GM19099 (cell line): Measurements from ENCODE around the gene MRPL54.
A peak's percentile ranks its signal among the peaks of the same experiment; 100 is the strongest.

Experiments
- POLR2A ChIP-seq: IDR thresholded peaks from 3 replicates; pipeline ENCODE4 v1.6.1; 2011; ENCODE audit warnings: low read depth; ENCODE audit not compliant: insufficient read length; ENCODE audit errors: extremely low read depth

The MRPL54 gene

DNA sequence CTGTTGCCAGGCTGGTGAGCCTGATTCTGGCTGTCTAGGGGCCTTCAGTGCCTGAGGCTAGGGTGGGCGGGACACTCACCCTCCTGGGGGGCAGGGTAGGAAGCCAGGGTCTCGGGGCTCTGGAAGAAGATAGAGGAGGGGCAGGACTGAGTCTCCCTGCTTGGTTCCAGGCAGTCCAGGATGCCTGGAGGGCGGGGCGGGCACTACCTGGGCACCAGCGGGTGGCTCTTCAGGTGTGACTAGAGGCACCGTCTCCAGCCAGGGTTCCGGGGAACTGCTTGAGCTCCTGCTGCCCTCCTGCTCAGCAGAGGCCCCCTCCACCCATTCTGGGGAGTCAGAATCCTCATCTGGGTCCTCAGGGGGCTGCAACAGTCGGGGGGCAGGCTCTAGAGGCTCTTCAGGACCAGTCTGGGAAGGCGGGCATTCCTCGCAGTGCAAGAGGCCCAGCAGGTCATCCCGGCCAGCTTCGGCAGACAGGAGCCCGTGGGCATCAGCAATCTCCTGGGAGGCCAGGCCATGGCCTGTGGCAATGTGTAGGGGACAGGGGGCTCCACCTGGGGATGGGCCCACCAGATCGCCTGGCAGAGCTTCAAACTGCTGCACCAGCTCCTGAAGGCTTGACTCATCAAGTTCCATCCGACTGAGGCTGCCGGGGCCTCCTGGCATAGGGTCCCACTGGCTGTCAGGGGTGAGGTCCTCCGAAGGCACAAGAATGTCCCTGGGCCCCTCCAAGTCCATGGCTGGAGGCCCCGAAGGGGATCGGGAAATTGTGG, 2.8 kb upstream of the MRPL54 start:
- no peak for TF ChIP-seq POLR2A

DNA sequence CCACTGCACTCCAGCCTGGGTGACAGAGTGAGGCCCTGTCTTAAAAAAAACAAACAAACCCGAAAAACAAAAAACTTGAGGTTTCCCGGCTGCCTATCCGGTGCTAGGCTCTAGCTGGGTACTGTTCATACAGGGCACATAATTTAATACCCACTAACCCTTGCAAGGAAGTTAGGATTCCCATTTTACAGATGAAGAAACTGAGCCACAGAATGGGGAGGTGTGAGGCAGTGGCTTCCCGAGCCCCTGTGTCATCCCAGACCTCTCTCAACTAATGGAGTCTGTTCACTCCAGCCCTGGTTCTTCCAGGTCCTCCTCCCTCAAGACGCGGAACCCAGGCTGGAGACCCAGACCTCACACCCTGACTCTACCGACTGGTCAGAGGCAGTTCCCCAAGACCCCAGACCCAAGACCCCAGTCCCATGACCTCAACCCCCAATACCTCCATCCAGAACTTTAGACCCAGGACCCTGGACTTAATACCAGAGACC, 1.6 kb upstream of the MRPL54 start:
- no peak for TF ChIP-seq POLR2A

DNA sequence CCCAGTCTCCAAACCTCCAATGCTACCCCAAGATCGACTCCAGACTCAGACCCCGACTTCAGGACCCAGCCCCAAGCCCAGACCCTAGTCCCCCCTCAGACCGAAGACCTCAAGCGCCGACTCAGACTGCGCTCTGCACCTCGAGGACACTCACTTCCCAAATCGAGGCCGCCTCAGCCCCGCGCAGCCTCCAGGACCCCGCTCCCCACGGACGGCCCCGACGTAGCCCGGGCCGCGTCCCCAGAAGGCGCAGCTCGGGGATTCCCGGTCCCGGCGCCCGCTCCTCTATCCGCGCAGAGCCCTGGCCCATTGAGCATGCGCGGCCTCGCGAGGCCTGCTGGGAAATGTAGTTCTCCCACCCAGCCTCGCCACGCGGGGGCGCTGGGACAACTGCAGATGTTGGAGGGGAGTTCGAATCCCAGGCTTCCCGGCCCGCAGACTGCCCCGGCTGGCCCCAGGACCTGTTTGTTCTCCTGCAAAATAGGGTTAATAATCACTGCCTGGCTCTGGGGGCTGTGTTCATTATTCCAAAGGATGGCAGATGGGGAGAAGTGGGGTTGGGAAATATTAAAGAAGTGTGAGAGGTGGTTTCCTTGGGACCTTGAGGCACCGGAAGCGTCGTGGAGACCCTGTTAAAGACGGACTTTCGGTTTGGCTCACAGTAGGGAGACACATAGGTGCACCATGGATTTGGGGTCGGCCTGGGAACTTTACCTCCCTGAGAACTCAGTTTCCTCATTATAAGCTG, 926 bp upstream of the MRPL54 start, which contains the start of gene APBA3:
TSS of gene APBA3 (minus strand) at position 311 of the 748 bp plus-strand sequence. CDS start 1,428 bp downstream, outside the sequence.
- TF ChIP-seq POLR2A = peak; percentile 92

DNA sequence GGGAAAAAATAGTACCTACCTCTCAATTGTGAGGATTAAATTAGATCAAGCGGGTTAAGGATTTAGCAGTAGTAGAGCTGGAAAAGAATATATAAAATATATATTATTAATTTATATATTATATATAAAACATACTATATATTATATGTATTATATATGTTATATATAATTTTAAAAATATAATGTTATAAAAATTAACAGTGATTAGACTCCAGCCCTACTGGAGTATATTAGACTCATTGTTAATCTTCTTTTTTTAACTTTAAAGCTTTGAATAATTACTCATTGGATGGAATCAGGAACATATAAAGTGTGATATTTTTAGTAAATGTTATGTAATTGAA, 380 bp upstream of the MRPL54 start:
- no peak for TF ChIP-seq POLR2A

DNA sequence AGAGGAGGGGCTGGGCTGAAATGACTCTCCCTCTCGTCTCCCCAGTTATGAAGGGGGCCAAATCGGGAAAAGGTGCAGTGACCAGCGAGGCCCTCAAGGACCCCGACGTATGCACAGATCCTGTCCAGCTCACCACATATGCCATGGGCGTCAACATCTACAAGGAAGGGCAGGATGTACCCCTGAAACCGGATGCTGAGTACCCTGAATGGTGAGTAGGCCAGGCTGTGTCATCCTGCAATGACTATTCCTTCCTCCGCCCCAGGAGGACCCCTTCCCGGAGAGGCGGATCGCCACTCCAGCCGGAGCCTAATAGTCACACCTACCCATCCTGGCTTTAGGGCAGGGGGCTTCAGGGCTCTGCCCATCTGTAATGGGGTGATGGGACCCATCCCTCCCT, 2.6 kb downstream of the MRPL54 start:
- TF ChIP-seq POLR2A = no peak

DNA sequence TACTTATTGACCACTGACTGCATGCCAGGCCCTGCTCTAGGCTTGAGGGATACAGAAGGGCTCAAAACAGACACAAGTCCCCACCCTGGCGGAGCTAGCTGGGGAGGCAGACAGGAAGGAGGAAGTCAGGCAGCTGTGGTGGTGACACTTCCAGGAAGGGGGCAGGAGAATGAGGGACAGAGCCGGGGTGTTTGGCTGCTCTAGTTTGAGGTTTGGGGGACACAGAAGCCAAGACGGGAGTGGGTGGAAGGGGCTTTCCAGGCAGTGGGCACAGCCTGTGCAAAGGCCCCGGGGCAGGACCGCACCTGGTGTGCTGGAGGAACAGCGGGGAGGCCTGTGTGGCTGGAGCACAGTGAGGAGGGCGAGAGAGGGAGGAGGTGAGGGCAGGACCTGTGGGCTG, 4.0 kb downstream of the MRPL54 start:
- no peak for TF ChIP-seq POLR2A

DNA sequence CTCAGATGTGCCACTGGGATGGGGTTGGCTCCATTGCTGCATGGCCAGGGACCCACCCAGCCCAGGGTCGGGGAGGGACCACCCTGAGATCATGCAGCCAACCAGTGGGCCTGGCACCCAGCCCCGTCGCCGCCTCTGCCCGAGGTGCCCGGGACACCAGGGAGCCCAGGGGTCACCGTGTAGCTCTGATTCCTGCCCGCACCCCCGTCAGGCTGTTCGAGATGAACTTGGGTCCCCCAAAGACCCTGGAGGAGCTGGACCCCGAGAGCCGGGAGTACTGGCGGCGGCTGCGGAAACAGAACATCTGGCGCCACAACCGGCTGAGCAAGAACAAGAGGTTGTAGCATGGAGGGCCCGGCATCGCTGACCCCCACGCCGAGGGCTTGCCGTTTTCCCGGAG, 4.6 kb downstream of the MRPL54 start:
- TF ChIP-seq POLR2A = no peak

DNA sequence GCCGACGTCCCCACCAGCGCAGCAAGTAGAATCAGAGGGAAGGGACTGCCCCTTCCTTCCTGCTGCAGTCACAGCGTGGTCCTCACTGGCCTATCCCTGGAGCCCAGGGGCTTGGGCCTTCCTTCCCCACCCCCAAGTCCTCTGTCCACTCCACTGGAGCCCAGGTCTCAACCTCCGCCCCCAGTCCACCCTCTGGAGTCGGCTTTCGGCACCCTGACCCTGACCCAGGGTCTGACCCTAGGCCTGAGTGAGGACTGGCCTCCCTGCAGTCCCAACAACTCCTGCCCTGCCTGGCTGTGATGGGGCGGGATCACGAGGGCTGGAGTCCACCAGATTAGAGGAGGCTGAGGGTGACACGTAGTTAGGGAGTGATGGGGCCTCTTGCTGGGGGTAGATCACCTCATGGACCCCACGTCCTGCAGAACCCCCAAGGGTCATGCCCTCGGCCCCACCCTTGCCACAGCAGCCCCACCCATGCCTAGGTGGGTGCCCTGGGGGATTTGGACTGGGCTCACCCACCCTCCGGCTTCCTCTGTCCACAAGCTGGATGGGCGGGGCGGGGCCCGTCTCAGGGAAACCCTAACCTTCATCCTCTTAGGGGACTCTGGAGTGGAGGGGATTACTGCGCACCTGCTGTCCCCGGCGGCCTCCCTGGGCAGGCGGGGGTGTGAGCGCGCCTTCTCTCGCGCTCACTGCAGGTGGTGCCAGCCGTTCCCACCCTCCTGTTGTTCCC, 5.7 kb downstream of the MRPL54 start:
- TF ChIP-seq POLR2A = no peak

DNA sequence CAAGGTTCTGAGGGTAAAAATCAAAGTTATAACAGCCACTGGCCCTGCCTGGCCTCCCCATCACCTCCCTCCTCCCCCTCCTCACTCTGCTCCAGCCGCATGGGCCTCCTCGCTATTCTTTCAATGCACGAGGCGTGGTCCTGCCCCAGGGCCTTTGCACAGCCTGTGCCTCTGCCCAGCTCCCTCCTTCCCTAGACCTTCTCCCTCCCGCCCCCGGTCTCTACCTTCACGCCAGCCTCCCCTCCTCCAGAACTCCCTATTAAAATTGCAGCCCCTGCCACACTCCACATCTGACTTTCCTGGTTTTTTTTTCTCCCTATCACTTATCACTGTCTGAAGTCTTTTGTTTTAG, 6.2 kb downstream of the MRPL54 start:
- TF ChIP-seq POLR2A = no peak

DNA sequence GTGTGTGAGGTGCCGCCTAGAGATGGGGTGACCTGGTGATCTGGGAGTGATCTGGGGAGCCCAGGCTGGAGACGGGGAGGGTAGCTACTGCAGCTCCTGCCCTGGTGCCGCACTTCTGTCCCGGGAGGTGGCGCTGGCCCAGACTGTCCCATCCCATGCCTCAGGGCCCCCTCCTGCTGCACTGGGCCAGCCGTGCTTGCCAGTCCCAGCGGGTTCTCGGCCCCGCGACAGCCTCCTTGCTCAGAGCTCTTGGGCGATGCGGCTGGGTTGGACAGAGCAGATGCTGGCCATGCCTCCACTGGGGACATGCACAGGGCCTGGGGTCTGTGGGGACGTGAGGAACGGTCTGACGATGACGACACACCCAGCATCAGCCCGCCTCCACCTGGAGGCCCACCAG, 7.0 kb downstream of the MRPL54 start:
- no peak for TF ChIP-seq POLR2A

DNA sequence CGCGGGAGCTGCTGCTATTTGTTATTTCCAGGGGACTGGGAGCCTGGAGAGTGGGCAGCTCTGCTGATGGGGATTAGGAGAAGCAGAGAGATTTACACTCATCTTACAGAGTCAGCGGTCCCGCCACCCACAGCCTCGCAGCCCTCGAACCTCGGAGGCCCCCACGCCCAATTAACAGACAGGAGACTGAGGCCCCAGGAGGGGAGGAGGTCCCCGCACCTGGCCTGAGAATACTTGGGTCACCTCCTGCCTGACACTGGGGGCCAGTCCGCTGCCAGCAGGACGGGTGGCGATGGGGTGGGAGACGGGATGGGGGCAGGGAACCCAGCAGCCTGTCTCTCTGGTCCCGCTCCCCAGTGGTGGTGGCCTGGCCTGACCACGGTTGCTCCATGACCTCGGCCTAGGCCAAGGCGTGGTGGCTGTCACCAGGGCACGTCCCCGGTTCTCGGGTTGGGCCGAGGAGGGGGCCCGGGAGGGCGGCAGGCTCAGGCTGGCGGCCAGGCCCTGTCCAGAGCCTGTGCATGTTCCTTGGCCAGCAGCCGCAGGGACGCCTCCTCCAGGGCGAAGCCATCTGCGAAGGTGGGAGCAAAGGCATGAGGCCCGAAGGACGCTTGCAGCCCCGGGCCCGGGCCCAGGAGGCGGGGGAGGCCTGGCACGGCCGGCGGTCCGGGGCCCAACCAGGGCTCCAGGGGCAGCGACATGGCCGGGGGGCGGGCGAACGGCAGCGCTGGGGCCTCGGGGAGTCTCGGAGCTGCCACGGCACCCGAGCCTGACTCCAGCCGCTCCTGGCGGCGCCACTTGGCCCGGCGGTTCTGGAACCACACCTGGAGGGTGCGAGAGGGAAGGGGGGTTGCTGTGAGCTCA, 7.9 kb downstream of the MRPL54 start:
- TF ChIP-seq POLR2A = no peak

DNA sequence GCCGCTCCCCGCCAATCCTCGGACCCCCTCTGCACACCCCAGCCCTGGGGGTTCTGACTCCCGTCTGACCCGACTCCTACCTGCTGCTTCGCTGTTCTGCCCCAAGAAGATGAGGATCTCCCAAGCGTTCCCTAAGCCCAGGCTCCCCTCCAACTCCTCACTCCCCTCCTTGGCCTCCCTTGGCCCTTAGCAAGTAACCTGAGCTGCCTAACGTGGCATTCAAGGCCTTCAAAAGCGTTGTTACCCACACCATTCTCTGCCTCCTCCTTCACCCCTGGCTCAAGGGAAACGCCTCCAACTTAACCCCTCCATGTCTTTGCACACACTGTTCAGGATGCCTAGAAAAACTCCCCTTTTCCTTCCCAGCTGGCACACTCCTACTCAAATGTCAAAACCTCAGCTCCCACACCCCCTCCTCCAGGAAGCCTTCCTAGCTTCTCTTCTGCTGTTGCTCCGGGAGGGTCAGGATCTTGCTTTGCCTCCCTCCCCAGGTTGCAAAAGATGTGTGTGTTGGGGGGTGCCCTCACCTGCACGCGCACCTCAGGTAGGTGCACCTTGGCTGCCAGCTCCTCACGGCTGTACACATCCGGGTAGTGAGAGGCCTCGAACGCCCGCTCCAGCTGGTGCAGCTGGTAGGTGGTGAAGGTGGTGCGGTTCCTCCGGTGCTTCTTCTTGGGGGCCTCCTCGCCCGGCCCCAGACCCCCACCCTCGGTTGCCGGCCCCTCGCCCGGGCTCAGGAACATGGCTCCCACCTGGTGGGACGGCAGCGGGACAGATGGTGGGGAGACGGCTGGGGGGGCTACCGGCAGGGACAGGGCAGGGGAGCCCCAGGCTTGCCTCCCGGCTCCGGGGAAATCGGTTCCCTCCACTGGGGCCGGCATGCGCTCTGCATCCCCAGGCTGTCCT, 8.8 kb downstream of the MRPL54 start:
- TF ChIP-seq POLR2A = no peak

DNA sequence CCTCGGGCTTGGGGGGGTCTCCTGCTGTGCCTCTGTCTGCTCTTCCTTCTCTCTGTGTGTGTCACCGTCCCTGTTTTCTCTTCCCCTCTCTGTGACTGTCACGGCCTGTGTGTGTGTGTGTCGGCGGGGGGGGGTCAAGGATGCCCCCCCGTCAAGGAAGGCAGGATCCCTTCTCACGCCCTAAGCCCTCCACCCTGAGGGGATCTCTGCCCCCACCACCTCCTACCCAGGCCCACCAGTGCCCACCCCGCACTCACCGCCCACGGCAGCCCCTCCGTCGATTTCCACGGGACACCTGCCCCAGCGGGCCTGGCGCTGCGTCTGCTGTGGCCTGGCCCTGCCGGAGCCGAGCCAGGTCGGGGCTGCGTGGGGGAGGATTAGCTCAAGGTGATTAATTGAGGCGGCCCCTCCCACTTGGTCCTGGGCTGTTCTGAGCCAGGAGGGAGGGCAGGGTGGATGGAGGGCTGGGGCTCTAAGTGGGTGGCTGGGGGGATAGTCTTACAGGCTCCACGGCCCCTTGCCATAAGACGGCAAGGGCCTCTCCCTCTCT, 9.5 kb downstream of the MRPL54 start, which contains the start of gene RAX2:
TSS of gene RAX2 (minus strand) at position 323 of the 550 bp plus-strand sequence. CDS start 486 bp downstream, outside the sequence.
- no peak for TF ChIP-seq POLR2A
